Measurements from ENCODE around the gene NR2F2.

- TF ChIP-seq POLR2AphosphoS5 (IDR thresholded peaks at IDR 0.05) (no peak), CTCF (IDR thresholded peaks at IDR 0.05 in 8 of 11, conservative IDR thresholded peaks at IDR 0.05 in 3 of 11) (no peak)
Observed at GRCh38 chr15:96388673-96389072, 58.2 kb downstream of the NR2F2 start.

Measured in spleen (tissue), 7 donors.